HUDEP-2 (cell line): ENCODE results near the gene S100A14.
A peak's percentile ranks its signal among the peaks of the same experiment; 100 is the strongest.
"Not testable (repeated sequence)": the region's sequence is repeated elsewhere in the genome, so short reads cannot be mapped to it uniquely, and the experiment has no call there.

Source experiments
- DNase-seq, 76 experiments: peaks; one replicate each; lab custom pipeline; 2025; ENCODE audit not compliant: unreplicated experiment in 76 of 76; lab: John Stamatoyannopoulos, UW

The S100A14 gene

GRCh38 chr1:153598309-153599172, 17.6 kb downstream of the S100A14 start:
- DNase-seq: no peak

GRCh38 chr1:153597206-153597605, 18.9 kb downstream of the S100A14 start:
- peak in 33 of 76 experiments; percentile 4 to 64 (median 25) for DNase-seq

DNA sequence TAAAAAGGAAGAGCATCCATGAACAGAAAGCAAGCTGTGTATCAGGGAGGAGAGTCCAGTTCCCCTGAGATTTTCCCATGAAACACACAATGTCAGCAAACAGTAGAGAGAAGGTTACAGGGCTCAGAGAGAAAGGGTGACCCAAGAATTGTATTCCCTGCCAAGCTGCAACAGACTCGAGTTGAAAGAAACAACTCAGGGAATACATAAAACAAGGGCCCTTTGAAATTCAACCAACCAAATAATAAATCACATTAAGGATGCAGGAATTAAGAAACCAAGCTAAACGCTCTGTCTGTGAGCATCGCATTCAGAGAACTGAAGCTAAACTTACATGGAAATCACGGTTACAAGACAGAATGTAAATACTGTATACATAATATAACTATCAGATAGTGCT, 23.4 kb downstream of the S100A14 start:
- DNase-seq: no peak

DNA sequence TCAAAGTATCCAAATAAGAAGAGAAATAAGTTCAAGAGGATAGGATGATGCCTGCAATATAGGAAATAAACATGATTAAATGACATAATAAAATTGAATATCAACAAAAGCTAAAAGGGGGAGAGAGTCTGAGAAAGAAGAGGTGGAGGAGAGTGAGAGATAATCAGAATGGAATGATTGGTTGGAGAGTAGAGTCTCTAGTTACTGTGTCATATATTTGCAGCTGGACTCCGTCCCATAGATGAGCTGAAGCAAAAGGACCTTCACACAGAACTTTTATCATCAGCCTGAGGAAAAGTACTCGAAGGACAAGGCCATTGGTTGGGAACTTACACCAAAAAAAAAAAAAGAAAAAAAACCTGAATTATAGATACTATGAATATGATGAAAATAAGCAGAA, 27.6 kb downstream of the S100A14 start:
- DNase-seq: no peak

DNA sequence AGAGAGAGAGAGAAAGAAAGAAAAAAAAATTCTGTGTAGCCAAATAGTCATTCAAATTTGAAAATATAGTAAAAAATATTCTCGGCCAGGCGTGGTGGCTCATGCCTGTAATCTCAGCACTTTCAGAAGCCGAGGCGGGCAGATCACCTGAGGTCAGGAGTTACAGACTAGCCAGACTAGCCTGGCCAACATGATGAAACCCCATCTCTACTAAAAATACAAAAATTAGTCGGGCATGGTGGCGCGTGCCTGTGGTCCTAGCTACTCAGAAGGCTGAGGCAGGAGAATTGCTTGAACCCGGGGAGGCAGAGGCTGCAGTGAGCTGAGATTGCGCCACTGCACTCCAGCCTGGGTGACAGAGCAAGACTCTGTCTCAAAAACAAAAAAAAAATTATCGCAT, 28.1 kb downstream of the S100A14 start:
- DNase-seq: not testable (repeated sequence)

GRCh38 chr1:153587314-153587713, 28.8 kb downstream of the S100A14 start:
- DNase-seq: peak in 2 of 76 experiments; percentile 3 to 13

GRCh38 chr1:153586347-153586746, 29.8 kb downstream of the S100A14 start:
- no peak for DNase-seq

DNA sequence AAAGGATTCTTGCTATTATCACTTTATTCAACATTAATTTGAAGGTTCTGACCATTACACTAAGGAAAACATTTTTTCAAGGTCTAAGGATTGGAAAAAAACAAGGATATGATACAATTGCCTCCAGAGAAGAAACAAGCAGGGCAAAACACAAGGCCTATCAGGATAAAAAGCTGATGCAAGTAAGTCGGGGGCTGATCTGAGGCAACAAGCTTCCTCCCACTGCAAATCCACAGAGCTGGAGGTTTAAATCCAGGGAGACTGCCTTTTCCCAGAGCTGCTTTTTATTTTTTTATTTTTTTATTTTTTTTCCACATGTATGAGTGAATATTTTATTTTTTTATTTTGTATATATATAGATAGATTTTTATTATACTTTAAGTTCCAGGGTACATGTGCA, 31.1 kb downstream of the S100A14 start:
- no peak for DNase-seq

DNA sequence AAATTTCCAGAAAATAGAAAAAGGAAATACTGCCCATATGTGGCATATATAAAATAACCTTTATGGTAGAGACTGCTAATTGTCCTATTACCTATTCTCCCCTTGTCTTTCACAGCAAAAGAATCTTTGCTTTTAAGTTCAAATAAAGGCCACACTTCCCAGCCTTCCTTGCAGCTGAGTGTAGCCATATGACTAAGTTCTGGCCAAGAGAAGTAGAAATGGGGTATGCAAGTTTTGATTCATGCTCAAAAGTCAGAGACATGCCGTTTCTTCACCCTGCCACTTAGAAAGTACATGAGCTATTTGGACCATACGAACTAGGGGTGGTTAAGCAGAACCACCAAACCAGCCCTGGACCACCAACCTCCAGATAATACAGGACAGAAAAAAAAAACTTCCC, 32.1 kb downstream of the S100A14 start:
- no peak for DNase-seq

DNA sequence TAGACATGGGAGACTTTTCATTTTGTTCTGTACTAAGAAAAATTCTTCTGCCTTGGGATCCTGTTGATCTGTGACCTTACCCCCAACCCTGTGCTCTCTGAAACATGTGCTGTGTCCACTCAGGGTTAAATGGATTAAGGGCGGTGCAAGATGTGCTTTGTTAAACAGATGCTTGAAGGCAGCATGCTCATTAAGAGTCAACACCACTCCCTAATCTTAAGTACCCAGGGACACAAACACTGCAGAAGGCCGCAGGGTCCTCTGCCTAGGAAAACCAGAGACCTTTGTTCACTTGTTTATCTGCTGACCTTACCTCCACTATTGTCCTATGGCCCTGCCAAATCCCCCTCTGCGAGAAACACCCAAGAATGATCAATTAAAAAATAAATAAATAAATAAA, 32.6 kb downstream of the S100A14 start:
- DNase-seq: not testable (repeated sequence)

DNA sequence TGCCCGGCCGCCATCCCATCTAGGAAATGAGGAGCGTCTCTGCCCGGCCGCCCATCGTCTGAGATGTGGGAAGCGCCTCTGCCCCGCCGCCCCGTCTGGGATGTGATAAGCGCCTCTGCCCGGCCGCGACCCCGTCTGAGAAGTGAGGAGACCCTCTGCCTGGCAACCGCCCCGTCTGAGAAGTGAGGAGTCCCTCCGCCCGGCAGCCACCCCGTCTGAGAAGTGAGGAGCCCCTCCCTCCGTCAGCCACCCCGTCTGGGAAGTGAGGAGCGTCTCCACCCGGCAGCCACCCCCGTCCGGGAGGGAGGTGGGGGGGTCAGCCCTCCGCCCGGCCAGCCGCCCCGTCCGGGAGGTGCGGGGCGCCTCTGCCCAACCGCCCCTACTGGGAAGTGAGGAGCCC, 33.3 kb downstream of the S100A14 start:
- DNase-seq: not testable (repeated sequence)

- no peak for DNase-seq
These were observed 37.2 kb downstream of the S100A14 start for GRCh38 chr1:153578936-153579335.

DNA sequence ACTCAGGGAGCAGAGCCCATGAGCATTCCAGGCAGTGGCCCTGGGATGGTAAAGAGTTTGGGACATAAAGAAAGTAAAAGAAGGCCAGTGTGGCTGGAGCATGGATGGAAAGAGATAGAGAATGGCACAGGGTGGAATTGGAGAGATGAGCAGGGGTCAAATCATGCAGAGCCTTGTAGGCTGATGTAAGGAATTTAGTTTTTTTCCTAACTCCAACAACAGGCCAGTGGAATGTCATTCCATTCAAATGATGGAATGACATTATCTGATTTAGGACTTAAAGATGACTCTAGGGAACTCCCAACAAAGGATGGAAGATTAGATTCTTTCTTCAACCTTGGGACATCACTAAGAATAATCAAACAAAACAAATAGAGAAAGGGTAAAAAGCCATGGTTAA, 37.6 kb downstream of the S100A14 start:
- no peak for DNase-seq

DNA sequence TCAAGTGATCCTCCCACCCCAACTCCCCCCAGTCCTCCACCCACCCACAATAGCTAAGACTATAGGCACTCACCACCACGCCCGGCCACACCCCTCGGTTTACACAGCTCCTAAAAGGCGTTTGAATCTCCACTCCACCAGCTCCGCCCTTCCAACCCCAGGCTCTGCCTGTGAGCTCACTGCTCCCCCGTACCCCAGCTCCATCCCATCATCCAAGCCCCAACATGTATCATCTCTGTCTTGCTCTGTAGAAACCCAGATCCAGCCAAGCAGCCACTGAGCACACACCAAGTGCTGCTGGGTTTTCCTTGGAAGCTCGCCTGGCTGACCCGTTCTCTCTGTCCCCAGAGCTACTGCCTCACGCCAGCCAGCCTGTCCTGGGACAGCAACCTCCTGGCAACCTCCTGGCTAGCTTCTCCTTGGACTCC, 38.5 kb downstream of the S100A14 start:
- peak in 14 of 76 experiments; percentile 3 to 33 (median 15) for DNase-seq

- DNase-seq: no peak
These were observed 39.0 kb downstream of the S100A14 start for GRCh38 chr1:153577138-153577537.

DNA sequence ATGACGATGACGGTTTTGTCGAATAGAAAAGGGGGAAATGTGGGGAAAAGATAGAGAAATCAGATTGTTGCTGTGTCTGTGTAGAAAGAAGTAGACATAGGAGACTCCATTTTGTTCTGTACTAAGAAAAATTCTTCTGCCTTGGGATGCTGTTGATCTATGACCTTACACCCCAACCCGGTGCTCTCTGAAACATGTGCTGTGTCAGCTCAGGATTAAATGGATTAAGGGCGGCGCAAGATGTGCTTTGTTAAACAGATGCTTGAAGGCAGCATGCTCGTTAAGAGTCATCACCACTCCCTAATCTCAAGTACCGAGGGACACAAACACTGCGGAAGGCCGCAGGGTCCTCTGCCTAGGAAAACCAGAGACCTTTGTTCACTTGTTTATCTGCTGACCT, 40.6 kb downstream of the S100A14 start:
- DNase-seq: not testable (repeated sequence)

DNA sequence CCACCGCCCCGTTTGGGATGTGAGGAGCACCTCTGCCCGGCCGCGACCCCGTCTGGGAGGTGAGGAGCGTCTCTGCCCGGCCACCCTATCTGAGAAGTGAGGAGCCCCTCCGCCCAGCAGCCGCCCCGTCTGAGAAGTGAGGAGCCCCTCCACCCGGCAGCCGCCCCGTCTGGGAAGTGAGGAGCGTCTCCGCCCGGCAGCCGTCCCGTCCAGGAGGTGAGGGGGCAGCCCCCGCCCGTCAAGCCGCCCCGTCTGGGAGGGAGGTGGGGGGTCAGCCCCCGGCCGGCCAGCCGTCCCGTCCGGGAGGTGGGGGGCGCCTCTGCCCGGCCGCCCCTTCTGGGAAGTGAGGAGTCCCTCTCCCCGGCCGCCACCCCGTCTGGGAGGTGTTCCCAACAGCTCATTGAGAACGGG, 41.0 kb downstream of the S100A14 start:
- DNase-seq: not testable (repeated sequence)

DNA sequence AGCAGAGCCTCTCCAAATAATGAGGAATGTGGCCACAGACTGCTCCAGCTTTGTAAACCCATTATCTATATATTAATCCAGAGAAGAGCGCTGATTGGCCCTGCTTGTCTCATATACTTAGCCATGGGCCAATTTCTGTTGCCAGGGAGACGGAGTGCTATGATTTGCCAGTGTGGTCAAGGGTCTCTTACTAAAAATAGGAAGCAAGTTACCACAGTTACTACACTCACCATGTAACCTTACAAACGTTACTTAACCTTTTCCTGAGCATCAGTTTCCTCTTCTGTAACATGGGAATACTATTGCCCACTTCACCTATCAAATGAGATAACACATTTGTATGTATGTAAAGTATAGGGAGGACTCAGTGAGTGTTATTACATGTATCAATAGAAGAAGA, 42.8 kb downstream of the S100A14 start:
- DNase-seq: no peak

DNA sequence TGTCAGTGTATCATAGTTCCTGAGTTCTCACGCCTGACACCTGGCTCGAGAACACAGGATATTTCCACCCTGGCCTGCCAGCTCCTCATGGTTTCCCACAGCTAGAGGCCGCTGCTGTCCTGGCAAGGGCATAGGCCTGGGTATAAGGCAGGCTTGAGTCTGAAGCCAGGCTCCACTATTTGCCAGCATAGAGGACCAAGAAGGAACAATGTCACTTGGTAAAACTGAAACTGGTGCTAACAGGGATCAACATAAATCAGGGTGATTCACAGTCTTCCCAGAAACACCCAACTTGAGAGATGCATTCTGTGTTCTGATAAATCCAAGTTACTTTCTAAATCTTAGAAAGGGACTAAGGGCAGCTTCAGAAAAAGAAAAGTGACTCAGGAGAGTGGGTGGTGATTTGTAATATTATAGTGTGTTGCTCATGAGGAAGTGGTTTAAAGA, 43.5 kb downstream of the S100A14 start:
- DNase-seq: peak in 68 of 76 experiments; percentile 15 to 78 (median 59)

- no peak for DNase-seq
These were observed 44.4 kb downstream of the S100A14 start for GRCh38 chr1:153571706-153572105.

GRCh38 chr1:153570874-153571273, 45.3 kb downstream of the S100A14 start:
- DNase-seq: no peak

DNA sequence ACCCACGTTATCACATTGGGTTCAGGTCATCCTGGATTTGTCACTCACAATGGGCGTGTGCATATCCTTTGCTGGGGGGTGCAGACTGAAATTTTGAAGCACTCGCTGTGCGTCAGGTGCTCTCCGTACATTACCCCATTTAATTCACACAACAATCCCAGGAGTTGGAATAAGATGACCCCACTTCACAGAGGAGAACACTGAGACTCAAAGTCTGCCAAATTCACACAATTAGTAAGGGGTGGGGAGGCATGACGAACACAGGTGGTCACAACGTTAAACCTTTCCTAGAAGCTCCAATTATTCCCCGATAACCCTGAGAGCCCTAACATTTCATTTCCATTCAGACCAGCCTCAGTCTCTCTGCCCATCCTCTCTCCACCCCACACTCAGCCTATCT, 46.7 kb downstream of the S100A14 start:
- no peak for DNase-seq
